Sigmoid colon (tissue), 4 donors: ENCODE data around the gene COG7.

ENCODE experiments used
- CTCF ChIP-seq, 4 experiments: fragments of 450-650 bp in 3 of 4; fragments of 200-600 bp in 1 of 4; IDR thresholded peaks; one replicate each; pipeline ENCODE4 v1.5.1; 2016 to 2019; ENCODE audit warnings: antibody characterized with exemption in 4 of 4, mild to moderate bottlenecking in 3 of 4, moderate library complexity in 2 of 4
- POLR2A ChIP-seq, 2 donors: fragments of 450-650 bp; IDR thresholded peaks; one replicate each; pipeline ENCODE4 v1.6.1; 2016; ENCODE audit warnings: antibody characterized with exemption in 2 of 2, mild to moderate bottlenecking in 2 of 2, moderate library complexity in 2 of 2
- POLR2AphosphoS5 ChIP-seq, 4 donors: sonication (generic); formaldehyde crosslinking; IDR thresholded peaks; one replicate each; pipeline ENCODE4 v1.6.1; 2017; ENCODE audit warnings: antibody characterized with exemption in 4 of 4

GRCh38 chr16:23354246-23354645 is 98.7 kb downstream of the COG7 start:
- TF ChIP-seq POLR2AphosphoS5 (IDR thresholded peaks at IDR 0.05), result no peak
- no peak for TF ChIP-seq CTCF (IDR thresholded peaks at IDR 0.05)
- TF ChIP-seq POLR2A (IDR thresholded peaks at IDR 0.05), result no peak
